HG02852 (cell line): Measurements from ENCODE around the gene SYNE4.

Experiments
- ATAC-seq: cut with Tn5 transposase; IDR thresholded peaks from one replicate; pipeline ENCODE4 v1.9.1; 2021; ENCODE audit warnings: mild to moderate bottlenecking, moderate library complexity; ENCODE audit not compliant: unreplicated experiment

SYNE4 gene

GRCh38 chr19:36026091-36026876 lies 17.7 kb upstream of the SYNE4 start:
- no peak for ATAC-seq

- no peak for ATAC-seq
Measured at GRCh38 chr19:36025541-36025940, 16.9 kb upstream of the SYNE4 start.

- no peak for ATAC-seq
Measured at GRCh38 chr19:36023432-36023831, 14.8 kb upstream of the SYNE4 start.

- ATAC-seq = no peak
Measured at GRCh38 chr19:36019061-36019670, 10.6 kb upstream of the SYNE4 start.

- ATAC-seq = peak; percentile 96
Measured at GRCh38 chr19:36014012-36014924, 5.7 kb upstream of the SYNE4 start, which contains the start of gene ALKBH6. Gene ALKBH6 (minus strand): TSS chr19:36014213. CDS start chr19:36013397, 816 bp downstream.

GRCh38 chr19:36013280-36014011 lies 4.8 kb upstream of the SYNE4 start:
- ATAC-seq = peak; percentile 3

- no peak for ATAC-seq
Measured at GRCh38 chr19:36010402-36010801, 1.8 kb upstream of the SYNE4 start.

- ATAC-seq = no peak
Measured at GRCh38 chr19:36009633-36010379, 1.2 kb upstream of the SYNE4 start.

GRCh38 chr19:36009220-36009619 lies 607 bp upstream of the SYNE4 start:
- no peak for ATAC-seq

GRCh38 chr19:36006955-36007354 lies 1.7 kb downstream of the SYNE4 start:
- no peak for ATAC-seq

GRCh38 chr19:36003284-36003683 lies 5.3 kb downstream of the SYNE4 start:
- ATAC-seq = no peak

GRCh38 chr19:36001605-36002004 lies 7.0 kb downstream of the SYNE4 start:
- ATAC-seq = no peak

GRCh38 chr19:35996777-35997176 lies 11.8 kb downstream of the SYNE4 start:
- no peak for ATAC-seq

- ATAC-seq = peak; percentile 83
Measured at GRCh38 chr19:35995048-35995993, 13.3 kb downstream of the SYNE4 start, which contains the start of gene SDHAF1. Gene SDHAF1 (plus strand): TSS chr19:35995188. CDS start chr19:35995275, 87 bp downstream.

GRCh38 chr19:35993923-35994598 lies 14.6 kb downstream of the SYNE4 start:
- ATAC-seq = no peak

- ATAC-seq = no peak
Measured at GRCh38 chr19:35992907-35993765, 15.5 kb downstream of the SYNE4 start.

- ATAC-seq = no peak
Measured at GRCh38 chr19:35991731-35992450, 16.7 kb downstream of the SYNE4 start.
